AG04449 (cell line): ENCODE results near the gene CCDC117.

Experiments used
- CTCF ChIA-PET: fragments of 350-600 bp; formaldehyde crosslinking; extraction: SDS; loops from one replicate; lab custom pipeline; 2021; ENCODE audit warnings: antibody characterized with exemption; lab: Yijun Ruan, JAX
- POLR2A ChIA-PET: fragments of 400-600, 350-600 bp; formaldehyde crosslinking; extraction: SDS; loops from one replicate; lab custom pipeline; 2020; ENCODE audit warnings: antibody characterized with exemption, inconsistent platforms; lab: Yijun Ruan, JAX
- DNase-seq: peaks from one replicate; pipeline ENCODE4 v3.0.0-alpha.2; 2010; ENCODE audit warnings: low read depth, low spot score
- H3K4me3 ChIP-seq: 2 replicates; pipeline ENCODE4 v1.5.1; 2011; ENCODE audit warnings: low read depth, mild to moderate bottlenecking, control low read depth, low read length
- TF ChIP-seq, protein P1 (sequence below): IDR thresholded peaks from one replicate; pipeline ENCODE4 v1.5.1; 2011; ENCODE audit warnings: mild to moderate bottlenecking, moderate library complexity, low read length, control low read depth, inconsistent platforms; ENCODE audit not compliant: insufficient read depth; ENCODE audit errors: missing control alignments

The CCDC117 gene

DNA sequence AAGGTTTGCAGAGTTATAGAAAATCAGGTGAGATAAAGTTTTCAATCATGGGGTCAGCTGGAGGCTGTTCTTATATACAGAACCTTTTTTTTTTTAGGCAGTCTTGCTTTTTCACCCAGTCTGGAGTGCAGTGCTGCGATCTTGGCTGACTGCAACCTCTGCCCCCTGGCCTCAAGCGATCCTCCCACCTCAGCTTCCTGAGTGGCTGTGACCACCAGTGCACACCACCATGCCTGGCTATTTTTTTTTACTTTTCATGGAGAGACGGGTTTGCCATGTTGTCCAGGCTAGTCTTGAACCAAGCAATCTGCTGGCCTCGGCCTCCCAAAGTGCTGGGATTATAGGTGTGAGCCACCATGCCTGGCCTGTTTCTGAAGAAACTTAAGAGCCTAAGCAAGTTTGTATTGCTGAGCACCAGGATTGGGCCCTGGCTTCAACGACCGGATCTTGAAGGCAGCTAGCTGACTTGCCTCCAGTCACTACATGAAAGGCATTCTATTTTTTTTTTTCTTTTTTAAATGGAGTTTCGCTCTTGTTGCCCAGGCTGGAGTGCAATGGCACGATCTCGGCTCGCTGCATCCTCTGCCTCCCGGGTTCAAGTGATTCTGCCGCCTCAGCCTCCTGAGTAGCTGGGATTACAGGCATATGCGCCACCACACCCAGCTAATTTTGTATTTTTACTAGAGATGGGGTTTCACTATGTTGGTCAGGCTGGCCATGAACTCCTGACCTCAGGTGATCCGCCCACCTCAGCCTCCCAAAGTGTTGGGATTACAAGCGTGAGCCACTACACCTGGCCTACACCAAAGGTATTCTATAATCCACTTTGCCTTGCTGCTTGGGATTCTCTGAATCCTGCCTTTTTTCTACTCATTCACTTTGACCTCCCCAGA lies 20.2 kb downstream of the CCDC117 start:
- no peak overlapping the region for H3K4me3 ChIP-seq
- POLR2A ChIA-PET, result interaction anchor here (0.6 kb wide), 1 partner anchor 90 kb away, joined by 3 read pairs; no protein-coding TSS in a partner anchor
- CTCF ChIA-PET, result interaction anchor here (1.5 kb wide), 2 partner anchors 10 to 192 kb away, joined by 3 to 7 read pairs; no protein-coding TSS in a partner anchor
- TF ChIP-seq, protein P1, sequence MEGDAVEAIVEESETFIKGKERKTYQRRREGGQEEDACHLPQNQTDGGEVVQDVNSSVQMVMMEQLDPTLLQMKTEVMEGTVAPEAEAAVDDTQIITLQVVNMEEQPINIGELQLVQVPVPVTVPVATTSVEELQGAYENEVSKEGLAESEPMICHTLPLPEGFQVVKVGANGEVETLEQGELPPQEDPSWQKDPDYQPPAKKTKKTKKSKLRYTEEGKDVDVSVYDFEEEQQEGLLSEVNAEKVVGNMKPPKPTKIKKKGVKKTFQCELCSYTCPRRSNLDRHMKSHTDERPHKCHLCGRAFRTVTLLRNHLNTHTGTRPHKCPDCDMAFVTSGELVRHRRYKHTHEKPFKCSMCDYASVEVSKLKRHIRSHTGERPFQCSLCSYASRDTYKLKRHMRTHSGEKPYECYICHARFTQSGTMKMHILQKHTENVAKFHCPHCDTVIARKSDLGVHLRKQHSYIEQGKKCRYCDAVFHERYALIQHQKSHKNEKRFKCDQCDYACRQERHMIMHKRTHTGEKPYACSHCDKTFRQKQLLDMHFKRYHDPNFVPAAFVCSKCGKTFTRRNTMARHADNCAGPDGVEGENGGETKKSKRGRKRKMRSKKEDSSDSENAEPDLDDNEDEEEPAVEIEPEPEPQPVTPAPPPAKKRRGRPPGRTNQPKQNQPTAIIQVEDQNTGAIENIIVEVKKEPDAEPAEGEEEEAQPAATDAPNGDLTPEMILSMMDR, result no peak
- DNase-seq, result no peak

DNA sequence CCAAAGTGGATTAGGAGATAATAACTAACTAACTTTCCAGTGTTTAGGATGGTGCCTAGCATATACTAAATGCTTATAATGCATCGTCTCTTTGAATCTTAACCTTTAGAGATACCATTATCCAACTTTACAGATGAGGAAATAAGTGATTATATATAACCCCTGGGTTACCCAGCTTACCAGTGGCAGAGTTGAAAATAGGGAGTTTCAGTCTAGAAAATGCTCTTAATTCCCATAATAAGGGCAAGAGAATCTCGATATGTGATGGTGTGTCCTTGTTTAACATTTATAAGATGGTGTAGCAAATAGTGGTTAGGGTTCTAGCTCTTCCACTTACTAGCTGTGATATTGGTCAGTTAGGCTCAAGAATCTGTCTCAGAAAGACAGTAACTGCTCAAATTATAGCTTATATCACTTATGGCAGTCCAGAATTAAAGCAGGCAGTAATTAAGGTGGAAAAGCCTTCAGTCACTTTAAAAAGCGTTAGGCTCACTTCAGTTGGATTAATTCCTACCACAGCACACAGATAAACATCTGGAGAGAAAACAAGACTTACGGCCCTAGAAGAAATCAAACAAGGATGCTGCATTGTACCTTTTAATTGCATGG lies 21.6 kb downstream of the CCDC117 start:
- TF ChIP-seq, protein P1, result no peak
- no peak overlapping the region for H3K4me3 ChIP-seq
- DNase-seq, result no peak
- POLR2A ChIA-PET, result no interaction called here
- CTCF ChIA-PET, result interaction anchor here (1.2 to 4.9 kb wide), 2 partner anchors 35 to 194 kb away, joined by 4 to 21 read pairs; no protein-coding TSS in a partner anchor

GRCh38 chr22:28795071-28795693 lies 22.7 kb downstream of the CCDC117 start:
- TF ChIP-seq, protein P1, result no peak
- ChIA-PET CTCF (interaction anchor here (0.7 to 4.9 kb wide), 3 partner anchors 16 to 195 kb away, joined by 3 to 21 read pairs (median 4); no protein-coding TSS in a partner anchor), POLR2A (no interaction called here)
- DNase-seq, result no peak
- no peak overlapping the region for H3K4me3 ChIP-seq

- CTCF ChIA-PET, result interaction anchor here (1.2 to 4.9 kb wide), 3 partner anchors 33 to 244 kb away, joined by 4 to 21 read pairs (median 4); no protein-coding TSS in a partner anchor
- no peak for DNase-seq
- no peak overlapping the region for H3K4me3 ChIP-seq
- TF ChIP-seq, protein P1, result no peak
- POLR2A ChIA-PET, result no interaction called here
Observed at GRCh38 chr22:28795932-28796856, 23.7 kb downstream of the CCDC117 start.

DNA sequence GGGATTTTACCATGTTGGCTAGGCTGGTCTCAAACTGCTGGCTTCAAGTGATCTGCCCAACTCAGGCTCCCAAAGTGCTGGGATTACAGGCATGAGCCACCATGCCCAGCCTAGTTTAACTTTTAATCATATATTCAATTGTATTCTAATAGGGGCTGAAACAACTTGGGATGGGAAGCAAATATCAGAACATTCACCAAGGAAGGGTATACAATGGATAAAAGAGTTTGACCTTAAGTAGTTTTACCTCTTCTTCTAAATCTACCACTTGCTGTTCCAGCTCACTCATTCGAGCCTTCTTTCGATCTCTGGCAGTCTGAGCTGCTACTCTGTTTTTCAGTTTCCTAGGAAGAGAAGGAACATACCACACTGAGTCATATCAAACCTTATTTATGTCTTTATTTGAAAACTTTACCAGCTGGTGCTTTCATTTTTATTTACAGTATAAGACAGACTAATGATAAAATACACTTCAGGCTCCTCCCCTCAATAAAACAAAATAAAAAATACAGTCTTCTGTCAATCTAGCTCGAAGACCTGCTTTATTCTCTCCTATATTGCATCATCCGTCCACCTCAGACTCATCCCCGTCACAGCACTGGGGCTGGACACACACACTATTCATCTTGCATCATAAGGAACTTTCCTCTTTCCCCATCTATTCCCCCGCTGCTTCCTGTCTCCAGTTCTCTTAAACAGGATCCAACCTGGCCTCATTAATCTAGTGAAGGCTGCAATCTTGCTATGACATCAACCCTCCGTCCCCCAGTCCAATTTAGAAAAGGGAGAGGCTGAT lies 26.5 kb downstream of the CCDC117 start:
- H3K4me3 ChIP-seq, result peak overlapping the region; percentile 59
- DNase-seq, result peak; percentile 85
- CTCF ChIA-PET, result interaction anchor here (0.5 to 2.7 kb wide), 6 partner anchors 9 to 447 kb away, joined by 3 to 12 read pairs (median 3); no protein-coding TSS in a partner anchor
- POLR2A ChIA-PET, result interaction anchor here (0.6 to 2.9 kb wide), 7 partner anchors 8 to 242 kb away, joined by 3 to 15 read pairs (median 7); partner anchors contain the start of gene CCDC117
- TF ChIP-seq, protein P1, result no peak
